ENCODE data around the gene TENT4B.
"Not testable (repeated sequence)": the region's sequence is repeated elsewhere in the genome, so short reads cannot be mapped to it uniquely, and the experiment has no call there.

TENT4B gene

DNA sequence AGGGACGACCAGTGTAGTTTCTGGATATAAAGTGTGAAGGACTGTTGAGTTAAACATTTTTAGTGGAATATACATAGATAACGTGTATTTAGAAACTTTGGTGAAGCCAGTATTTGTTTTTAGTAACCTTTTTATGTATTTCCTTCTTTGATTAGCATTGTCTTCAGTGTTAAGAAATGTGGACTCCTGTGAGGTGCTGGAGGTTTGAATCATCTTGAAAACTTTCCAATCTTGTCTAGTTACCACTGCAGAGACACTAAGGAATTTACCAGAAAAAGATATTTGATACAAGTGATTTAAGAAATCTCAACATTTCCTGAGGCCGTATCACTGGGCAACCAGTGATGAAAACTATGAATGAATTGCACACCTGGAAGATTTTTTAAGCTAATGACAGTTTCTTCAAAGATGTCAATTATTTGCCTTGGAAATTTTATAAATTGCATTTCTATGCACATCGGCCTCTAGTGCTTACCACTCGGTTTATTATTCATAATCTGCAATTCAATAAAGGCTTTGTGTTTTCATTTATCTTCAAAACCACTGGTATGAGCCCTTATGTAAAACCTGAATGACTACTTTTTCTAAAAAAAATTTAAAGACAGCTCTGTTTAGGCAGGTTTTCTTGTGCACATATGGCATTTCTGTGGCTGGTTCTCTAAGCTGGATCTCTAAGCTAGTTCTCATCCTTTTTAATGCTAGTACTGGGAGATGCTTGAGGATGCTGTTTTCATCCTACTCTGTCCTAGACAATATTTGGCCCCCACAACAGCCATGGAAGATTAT, 81.9 kb downstream of the TENT4B start:
- DNase-seq (ENCODE audit: low read depth): no peak

DNA sequence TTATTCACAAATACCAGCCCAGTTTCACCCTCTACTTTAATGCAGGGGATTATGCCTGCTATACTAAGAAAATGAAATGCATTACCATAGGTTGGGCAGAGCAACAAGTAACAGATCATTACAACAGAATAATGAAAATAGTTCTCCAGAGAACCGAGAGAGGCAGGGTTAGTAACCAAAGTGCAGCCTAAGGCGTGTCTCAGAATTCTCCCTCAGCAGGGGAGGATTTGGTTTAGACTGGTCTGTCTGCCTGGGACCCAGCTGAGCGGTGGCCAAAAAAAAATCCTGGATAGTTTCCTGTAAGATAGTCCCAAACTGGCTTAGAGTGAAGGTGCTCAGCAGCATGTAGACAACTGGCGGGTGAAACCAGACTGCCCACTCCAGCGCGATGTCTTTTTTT, 82.5 kb downstream of the TENT4B start:
- DNase-seq (ENCODE audit: low read depth): no peak

DNA sequence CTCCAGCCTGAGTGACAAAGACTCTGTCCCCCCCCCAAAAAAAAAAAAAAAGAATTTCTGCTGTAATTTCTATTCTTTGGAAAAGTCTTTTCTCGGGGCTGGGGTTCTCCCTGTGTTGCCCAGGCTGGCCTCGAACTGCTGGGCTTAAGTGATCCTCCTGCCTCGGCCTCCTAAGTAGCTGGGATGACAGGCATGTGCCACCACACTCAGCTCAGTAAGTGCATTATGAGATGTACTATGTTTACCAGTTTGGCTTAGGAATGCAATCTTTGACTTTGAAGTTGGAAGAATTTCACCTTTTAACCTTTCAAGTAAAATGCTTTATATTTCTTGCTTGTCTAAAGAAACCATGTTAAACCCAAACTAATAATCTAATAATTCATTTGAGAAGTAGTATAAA, 85.2 kb downstream of the TENT4B start:
- DNase-seq (ENCODE audit: low read depth): no peak

DNA sequence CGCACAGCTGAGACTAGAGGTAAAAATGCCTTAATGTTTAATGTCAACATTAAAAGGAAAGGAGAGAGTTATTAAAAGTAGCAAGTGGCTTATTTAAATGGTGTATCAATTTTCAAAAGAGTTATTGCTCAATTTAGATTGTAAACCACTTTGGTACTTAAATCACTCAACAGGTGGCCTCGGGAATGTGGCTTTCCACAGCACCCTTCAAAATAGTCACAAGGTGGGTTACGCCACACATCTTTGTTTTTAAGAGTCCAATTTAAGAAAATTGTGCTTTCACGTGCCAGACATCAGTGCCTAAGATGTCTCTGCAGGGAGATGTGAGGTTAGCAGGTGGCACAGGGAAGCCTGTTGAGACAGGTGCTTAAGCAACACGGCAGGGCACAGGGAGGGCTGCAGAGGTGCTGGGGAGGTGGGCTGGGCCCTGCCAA, 85.8 kb downstream of the TENT4B start:
- no peak for DNase-seq (ENCODE audit: low read depth)

DNA sequence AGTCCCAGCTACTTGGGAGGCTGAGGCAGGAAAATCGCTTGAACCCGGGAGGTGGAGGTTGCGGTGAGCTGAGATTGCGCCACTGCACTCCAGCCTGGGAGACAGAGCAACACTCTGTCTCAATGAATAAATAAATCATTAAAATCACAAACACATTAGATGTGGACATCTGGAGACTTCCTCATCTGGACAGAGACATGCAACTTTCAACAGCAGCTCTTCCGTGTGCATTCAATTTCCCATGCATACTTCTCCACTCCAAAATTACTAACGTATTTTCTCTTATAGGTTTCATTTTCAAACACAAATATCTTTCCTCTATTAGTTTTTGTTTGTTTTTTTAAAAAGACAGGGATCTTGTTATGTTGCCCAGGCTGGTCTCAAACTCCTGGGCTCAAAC, 89.9 kb downstream of the TENT4B start:
- DNase-seq (ENCODE audit: low read depth): not testable (repeated sequence)

DNA sequence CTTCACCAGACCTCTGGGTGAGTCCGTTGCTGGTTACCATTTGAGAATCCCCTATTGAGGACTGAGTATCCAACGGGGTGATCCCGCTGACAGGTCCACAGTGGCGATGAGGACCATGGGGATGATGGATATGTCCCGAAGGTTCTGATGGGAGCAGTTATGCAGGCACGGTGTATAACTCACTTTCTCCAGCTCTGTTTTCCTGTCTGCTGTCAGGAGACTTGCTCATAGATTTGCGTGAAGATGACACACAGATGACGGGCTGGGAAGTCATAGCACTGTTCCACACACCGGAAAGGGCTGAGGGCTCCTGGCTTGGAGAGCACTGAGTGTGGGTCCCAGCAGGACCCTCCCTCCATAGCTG, 91.0 kb downstream of the TENT4B start:
- no peak for DNase-seq (ENCODE audit: low read depth)

DNA sequence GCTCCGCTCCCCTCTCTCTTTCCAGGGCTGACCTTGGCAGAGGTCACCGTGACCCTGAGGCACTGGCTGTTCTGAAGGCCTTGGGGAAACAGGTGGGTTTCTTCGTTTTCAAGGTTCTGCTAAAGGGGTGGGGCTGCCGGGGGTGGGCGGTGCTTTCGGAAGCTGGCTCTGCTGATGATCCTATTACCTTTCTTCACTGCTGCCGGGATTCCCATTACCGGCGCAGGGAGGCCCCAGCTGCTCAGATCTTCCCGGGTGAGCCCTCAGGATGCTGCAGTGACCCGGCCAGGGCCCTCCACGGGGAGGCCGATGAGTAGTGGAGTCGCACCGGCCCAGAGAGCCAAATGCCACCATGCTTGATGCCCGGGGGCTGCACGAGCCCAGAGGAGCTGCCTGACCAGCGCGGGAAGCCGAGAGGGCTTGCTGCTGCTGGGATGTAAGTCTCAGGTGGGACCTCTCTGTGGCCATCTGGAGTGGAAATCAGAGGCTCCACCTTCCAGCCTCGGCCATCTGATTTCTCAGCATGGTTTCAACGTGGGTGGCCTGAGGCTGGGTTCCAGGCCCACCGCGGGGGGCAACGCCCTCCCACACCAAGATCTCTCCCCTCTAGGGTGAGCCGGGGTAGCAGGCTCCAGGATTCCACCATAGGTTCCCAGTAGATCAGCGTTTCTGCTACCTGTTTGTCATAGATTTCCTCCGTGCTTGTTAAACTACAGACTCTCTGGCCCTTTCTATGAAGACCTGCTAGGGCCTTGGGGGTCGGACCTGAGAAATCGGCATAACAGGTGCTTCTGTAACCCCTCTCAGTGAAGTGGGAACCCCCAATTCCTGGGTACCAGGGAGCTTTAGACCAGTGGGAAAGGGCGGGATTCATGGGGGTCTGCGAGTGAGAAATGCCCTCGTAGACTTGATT, 91.7 kb downstream of the TENT4B start:
- DNase-seq (ENCODE audit: low read depth): no peak

DNA sequence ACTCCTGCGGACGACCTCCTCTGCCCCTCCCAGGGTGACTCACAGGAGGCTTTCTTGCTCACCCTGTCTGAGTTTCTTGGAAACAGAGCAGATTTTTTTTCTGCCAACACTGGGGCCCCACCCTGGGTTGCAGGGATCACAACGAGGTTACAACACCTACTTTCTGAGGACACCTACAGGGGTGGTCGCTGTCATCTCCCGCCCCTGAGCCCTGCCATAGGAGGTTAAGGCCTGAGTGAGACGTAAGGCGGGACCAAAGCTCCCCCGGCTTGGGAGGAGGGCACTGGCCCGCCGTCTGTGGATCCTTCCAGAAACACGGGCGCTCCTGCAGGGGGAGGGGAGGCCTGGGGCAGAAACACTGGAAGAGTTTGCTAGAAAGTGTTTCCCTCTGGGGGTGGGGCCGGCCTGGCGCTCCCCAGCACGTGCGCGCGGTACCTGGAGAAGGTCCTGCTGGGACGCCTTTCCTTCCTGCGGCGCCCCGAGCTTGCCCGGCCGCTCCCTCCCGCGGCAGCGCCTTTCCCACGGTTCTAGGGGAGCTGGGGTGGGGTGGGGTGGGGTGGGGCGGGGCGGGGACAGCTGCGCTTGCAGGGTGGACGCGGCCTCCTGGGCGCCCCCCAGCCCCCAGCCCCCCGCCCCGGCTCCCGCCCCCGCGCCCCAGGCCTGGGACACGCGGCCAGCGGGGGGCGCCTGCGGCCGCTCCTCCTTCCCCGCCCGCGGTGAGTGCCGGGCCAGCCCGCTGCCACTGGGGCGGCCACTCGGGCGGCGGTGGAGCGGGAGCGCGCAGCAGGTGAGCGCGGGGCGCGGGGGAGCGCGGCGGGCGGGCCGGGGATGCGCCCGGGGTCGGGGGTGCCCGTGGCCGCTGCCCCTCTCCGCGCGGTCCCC, 92.6 kb downstream of the TENT4B start:
- no peak for DNase-seq (ENCODE audit: low read depth)

DNA sequence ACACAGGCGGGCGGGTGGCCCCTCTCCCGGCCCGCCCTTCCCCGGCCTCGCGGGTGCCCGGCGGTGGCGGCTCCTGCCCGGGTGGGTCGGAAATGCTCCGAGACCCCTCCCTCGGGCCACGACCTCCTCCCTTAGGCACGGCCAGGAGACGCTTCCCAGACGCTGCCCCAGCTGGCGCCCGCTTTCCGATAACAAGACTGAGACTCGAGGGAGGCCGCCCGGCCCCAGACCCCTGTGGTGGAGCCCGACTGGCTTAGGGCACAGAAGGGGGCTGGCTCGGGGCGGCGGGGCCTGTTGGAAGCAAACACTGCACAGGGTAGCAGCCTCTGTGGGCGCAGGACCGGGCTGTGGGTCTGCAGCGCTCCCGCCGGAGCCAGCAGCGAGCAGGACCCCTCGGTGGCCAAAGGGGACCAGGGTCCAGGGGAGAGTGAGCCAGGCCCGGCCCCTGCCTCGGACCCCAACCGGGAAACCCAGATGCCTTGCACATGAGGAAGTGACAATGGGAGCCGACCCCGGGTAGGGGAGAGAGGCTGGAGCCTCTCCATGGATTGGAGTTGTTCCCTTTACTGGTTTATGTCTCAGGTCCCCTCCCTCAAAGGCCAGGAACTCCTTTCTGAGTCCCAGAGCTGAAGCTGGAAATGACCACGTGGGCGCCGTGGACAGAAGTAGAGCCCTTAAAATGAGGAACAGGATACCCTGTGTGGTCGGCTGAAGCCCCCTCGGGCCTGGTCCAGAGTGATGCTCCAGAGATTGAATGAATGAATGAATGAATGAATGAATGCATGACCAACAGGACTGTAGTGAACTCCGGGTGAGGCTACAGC, 93.4 kb downstream of the TENT4B start:
- DNase-seq (ENCODE audit: low read depth): no peak

DNA sequence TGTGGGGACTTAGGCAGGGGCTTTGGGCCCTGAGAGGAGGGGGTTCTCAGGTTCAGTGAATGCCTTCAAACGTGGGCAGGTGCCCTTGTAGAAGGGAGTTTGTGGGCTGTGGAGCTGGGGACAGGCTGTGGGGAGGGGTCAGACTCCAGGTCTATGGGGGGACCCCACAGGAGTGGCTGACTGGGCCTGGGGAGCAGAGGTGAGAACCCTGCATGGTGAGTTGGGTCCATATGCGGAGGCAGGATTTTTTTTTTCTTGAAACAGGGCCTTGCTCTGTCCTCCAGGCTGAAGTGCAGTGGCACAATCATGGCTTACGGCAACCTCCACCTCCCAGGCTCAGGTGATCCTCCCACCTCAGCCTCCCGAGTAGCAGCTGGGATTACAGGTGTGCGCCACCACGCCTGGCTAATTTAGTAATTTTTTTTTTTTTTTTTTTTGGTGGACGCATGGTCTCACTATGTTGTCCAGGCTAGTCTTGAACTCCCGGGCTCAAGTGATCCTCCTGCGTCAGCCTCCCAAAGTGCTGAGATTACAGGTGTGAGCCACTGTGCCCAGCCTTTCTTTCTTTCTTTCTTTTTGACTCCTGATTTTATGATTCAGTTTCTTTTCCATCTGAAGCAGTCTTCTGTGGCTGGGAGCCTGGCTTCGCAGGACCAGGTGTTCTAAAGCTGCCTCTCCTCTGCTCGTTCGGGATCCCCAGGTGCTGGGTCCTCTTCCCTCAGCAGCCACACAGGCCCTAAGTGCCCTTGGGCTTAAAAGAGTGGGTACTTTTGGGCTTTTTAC, 94.2 kb downstream of the TENT4B start:
- no peak for DNase-seq (ENCODE audit: low read depth)

DNA sequence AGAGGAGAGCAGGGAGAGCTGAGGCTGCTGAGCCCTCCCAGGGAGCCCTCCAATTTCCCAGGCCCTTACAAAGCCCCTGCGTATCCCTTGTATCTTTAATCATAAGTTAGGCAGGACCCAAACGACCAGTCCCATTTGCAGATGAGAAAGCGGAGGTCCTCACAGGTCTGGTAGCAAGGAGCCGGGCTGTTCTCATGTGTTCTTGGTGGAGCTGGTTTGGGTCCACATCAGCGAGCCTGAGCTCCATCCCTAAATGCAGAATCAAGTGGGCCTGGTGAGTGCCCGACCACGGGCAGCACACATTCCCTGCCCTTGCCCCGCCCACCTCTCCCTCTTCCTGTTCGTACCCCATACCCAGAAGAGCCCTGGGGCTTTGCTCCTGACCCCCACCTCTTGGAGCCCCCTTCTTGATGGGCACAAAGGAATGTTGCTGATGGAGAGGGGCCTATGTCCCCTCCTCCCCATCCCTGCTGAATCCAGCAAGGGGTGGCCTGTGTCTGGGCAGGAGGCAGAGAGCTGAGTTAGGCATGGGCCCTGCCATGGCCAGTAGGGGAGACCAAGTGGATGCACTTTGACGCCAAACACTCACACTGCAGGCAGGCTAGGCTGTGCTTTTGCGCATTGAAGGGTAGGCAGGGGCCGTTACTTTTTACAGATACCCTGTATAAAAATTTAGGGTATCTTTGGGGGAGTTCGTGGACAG, 95.0 kb downstream of the TENT4B start:
- no peak for DNase-seq (ENCODE audit: low read depth)

DNA sequence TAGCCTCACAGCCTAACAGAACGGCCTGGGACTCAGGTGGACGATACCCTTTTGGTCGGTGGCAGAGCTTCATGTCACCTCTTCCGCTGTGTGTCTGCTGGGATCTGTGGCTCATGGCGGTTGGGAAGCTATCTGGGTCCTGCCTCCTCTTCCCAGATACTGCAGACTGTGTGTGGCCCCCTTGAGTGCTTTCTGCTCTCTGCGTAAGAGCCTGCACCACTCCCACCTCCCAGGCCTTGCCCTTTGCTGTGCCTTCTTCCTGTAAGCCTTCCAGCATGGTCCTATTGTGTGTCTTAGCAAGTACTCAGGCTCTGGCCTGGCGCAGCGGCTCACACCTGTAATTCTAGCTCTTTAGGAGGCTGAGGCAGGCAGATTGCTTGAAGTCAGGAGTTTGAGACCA, 95.7 kb downstream of the TENT4B start:
- DNase-seq (ENCODE audit: low read depth): no peak

DNA sequence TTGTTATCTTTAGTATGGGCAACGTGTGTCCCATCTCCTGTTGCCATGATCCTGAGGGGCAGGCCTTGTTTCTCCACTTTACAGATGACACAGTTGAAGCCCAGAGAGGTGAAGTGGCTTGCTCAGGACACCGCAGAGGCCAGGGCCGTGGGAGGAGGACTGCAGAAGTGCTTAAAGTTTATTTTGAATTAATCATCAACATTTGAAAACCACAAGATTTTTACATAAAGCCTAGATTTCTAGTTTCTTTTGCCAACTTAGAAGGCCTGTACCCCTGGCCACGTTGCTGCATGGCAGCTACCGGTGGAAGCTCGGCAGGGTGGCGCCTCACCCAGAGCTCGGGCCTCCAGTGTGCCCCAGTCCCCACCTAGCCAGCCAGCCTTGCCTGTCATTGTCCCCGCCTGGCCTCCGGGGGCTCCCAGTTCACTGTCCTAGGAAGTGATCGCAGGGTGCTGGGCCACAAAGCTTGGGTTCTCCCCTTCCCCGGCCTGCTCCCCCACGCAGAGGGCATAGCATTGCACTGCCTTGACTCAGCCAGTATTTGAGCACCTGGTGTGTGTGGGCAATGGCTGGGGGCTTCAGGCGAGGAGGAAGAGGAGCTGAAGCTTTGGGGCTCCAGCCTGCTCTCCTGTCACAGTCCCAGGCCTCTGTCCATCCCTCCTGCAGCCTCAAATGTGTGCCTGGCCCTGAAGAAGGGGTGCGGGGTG, 98.4 kb downstream of the TENT4B start:
- no peak for DNase-seq (ENCODE audit: low read depth)

DNA sequence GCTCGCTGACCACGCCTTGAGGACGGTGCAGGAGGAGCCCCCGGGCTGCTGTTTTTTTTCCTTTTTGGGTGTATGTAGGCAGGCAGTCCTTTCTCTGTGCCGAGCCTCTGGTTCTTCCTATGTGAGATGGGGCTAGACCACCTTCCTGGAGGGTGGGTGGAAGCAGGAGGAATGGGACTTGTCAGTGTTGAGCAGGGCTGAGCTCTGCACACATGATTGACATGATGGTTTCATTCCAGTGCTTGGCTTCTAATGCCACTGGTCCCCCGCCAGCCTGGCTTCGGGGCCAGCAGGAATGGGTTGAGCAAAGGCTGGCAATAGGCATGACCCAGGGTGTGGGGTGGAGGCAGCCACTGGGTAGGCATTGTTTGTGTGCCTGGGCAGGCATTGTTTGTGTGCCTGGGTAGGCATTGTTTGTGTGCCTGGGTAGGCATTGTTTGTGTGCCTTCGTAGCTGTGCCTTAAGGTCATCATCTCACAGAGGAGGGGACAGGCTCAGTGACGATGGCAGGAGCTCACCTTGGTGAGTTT, 99.0 kb downstream of the TENT4B start:
- no peak for DNase-seq (ENCODE audit: low read depth)

DNA sequence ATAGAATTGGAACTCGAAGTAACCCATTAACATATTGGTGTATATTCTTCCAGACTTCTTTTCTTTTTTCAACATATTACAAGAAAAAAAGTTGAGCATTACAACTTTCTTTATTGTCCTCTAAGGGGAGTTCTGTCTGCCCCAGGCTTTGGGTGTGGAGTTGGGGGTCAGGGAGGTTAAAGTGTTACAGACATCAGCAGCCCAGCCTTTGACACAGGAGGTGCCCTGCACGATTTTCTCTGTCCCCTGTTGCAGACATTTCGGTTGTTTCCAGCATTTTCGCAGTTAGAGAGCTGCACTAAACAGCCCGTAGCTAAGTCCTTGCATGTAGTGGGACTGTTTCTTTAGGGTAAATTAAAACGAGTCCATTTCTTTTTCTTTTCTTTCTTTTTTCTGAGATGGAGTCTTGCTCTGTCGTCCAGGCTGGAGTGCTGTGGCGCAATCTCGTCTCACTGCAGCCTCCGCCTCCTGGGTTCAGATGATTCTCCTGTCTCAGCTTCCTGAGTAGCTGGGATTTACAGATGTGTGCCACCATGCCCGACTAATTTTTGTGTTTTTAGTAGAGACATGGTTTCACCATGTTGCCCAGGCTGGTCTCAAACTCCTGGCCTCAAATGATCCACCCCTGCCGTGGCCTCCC, 99.9 kb downstream of the TENT4B start:
- DNase-seq (ENCODE audit: low read depth): no peak

DNA sequence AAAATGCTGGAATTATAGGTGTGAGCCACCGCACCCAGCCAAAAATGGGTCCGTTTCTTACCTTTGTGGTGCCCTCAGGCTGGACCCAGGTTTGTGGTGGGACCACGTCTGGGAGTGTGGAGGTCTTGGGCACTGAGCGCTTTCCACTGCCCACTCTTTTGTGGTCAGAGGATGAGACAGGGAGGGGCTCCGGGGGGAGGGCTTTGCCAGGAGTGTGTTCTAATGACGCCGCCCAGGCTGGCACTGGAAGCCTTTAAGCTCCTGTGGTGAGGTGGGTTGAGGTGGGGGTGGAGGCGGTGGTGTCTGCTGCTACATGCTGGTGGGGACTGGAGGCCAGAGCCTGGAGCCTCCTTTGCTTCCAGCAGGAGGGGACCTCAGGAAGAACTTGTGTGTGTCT, 100.4 kb downstream of the TENT4B start:
- no peak for DNase-seq (ENCODE audit: low read depth)

DNA sequence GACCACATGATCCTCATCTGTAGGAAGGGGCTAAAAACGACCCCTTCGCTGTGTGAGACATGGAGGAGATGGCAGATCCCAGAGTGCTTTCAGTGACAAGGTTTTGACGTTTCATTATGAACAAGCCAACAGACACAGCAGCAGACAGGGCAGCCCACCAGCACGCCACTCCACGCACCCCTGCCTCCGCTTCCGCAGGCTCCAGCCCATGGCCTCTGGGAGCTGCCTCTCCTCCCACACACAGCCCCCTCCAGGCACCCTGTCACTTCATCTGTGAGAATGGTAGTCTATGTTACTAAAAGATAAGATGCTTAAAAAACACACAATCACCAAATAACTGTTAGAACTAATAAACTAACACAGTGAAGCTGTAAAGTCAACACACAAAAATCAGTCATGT, 101.0 kb downstream of the TENT4B start:
- DNase-seq (ENCODE audit: low read depth): no peak

DNA sequence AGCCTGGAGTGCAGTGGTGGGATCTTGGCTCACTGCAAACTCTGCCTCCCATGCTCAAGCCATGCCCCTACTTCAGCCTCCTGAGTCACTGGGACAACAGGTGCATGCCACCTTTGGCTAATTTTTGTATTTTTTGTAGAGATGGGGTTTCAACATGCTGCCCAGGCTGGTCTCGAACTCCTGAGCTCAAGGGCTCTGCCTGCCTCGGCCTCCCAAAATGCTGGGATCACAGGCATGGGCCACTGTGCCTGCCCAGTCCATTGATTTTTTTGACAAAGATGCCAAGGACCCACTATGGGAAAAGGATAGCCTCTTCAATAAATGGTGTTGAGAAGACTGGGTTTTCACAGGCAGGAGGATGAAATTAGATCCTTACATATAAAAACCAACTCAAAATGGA, 102.4 kb downstream of the TENT4B start:
- no peak for DNase-seq (ENCODE audit: low read depth)

DNA sequence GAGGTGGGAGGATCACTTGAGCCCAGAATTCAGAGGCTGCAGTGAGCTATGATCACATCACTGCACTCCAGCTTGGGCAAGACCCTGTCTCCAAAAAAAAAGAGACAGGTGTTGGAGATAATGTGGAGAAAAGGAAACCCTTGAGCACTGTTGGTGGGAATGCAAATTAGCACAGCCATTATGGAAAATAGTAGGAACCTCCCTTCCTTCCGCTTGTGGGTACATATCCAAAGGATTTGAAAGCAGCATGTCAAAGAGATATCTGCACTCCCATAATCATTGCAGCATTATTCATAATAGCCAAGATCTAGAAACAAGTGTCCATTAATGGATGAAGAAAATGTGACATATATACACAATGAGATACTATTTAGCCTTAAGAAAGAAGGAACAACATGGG, 103.5 kb downstream of the TENT4B start:
- DNase-seq (ENCODE audit: low read depth): no peak
